A204.1 (cell line): ENCODE measurements around the gene ALDH18A1.

Experiments used
- FAIRE-seq: peaks from 2 replicates; lab custom pipeline; 2012; peaks lifted over from hg19 to GRCh38; lab: Jason Lieb, UNC

ALDH18A1 gene

DNA sequence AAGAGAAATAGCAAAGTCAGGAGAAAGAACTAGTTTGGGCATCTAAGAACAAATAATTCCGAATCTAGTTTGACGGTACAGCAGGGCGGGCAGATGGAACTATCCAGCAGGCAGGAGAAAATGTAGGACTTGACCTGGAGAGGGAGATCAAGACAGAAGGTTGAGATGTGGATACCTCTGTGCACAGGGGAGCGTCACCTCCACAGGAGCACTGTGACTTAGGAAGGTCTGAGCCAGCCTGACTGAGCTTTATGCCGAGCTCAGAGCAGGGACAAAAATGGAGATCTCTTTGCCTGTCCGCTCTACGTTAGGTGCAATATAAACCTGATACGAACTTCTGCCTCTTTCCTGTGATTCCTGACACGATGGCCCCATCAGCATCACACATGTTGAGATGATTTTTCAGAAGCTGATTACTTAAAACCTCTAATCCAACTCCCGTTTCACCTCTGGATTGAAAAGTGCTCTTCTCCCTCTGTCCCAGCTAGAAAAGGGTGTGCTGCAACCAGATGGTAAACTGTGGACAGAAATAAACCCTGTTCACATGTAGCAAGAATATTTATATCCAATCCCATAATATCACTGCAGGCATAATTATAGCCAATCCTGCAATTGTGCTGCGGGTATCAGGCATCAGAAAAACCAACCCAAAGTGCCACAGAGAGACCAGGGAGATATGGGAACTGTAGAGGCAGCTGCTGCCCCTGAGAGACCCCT lies 81.7 kb downstream of the ALDH18A1 start:
- FAIRE-seq = no peak

DNA sequence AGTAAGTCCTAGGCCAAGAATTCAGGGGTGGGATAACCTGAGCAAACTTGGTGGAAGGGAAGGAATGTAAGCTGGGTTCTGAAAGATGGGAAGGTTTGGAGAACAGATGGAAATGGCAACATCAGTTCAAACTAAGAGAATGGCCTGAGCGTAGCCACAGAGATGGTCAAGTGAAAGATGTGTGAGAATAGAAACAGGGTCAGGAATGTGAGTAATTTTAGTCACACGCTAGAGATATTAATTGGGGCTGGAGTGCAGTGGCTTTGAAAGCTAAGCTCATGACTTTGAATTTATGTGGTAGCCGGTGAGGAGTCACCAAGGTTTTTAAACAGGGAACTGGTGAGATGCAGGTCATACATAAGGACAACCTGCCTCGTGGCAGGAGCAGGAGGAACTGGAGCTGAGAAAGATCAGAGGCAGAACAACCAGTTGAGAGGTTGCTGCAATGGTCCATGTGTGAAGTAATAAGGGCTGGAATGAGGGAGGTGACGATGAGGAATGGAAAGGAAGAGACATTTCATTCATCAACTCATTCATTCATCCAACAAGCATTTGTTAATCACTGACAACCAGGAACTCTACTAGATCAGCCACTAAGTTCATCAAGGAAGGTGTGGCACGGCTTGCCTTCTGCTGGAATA lies 82.4 kb downstream of the ALDH18A1 start:
- FAIRE-seq = no peak

DNA sequence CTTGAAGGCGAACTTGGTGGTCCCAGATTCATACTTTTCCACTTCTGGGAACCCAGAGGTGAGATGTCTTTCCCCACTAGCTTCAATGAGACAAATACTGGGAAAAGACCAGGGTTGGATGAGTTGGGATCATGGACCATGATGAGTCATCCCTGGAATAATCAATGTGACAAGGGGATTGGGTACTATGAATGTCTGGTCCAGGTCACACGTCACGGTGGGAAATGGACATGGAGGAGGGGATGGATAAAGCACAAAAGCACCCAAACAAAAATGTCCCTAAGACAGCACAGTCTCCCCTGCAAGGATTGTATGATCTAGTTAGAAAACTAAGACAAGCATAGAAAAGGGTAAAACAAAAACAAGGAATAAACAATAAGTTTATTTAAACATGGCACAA lies 83.0 kb downstream of the ALDH18A1 start:
- FAIRE-seq = no peak

DNA sequence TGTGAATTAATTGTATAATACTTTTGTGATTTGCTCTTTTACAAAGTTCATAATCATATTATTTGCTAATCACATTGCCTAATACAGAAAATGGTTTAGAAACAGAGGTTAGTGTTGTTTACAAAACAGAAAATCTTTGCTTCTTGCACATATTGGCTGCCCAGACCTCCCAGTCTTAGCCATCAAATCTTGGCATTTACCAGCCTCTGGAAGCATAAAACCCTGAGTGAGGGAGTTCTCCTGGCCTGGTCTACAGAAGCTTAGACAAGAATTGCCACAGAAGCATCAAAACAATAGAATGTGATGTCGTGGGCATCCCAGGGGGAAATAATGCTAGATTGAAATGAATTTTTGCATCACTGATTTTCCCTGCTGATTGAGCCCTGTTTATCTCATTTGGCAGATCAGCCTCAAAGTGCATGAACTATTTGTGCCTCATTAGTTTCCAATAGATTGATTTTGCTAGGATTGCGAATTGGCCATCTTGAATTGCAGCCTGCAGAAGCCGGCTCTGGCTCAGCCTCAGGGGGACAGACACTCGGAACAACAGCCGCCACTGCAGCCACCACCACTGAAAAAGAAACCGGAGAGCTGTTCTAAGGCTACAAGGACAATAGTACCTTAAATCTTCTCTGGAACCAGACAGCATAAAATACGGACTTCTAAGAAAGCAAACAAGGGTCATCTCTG lies 84.2 kb downstream of the ALDH18A1 start:
- FAIRE-seq = no peak

DNA sequence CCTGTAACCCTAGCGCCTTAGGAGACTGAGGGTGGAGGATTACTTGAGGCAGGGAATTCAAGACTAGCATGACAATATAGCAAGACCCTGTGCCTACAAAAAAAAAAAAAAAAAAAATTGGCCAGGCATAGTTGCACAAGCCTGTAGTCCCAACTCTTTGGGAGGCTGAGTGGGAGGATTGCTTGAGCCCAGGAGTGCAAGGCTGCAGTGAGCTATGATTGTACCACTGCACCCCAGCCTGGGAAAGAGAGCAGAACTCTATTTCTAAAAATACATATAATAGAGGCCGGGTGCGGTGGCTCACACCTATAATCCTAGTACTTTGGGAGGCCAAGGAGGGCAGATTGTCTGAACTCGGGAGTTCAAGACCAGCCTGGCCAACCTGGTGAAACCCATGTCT lies 85.1 kb downstream of the ALDH18A1 start:
- no peak for FAIRE-seq

GRCh38 chr10:95569368-95569767 lies 87.1 kb downstream of the ALDH18A1 start:
- no peak for FAIRE-seq

DNA sequence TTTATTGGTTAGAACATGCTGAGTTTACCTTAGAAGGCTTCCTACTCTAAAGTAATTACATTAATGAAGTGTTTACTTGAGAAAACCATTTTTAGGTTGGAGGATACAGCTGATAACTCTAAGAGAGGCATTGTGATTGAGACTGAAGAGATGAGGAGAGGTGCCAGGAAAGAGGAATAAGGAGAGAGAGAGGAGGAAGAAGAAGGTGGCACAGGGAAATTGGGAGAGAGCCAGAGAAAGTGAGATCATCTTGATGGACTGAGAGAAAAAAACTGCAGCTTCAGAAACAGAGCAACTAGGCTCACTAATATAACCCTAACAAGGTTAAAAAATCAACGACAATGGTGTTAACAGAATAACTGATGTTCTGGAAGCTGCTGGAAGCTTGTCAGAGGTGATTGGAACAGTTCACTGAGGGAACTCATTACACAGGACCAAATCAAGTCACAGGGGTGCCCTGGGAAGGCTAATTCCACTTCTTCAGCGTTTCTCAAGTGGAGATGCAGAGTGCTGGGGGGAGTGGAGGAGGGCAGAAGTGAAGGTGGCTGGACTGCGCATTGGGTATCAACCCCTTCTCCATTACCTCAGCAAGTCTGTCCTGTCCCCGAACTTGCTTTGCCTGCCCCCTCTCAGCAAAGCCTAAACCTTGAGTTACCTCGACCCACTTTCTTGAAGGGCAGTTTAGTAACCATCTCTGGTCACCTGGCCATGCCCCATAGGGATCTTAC lies 88.4 kb downstream of the ALDH18A1 start:
- FAIRE-seq = no peak

DNA sequence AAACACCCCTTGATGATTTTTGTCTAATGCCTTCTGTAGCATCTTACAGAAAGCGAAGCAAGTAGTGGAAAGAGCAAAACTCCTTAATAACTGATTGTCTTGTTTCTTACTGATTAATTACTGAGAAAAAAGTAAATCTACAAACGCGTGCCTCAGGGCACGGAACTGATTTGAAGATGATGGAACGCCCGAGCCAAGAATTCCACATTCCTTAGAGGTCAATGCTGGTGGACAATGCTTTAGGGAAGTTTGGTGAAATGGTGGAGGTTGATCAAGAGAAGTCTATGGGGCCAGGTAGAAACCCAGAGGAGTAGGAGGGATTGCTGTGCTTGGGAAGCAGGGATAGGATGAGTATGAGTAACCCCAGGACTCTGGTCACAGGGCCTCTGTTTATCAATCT lies 90.4 kb downstream of the ALDH18A1 start:
- FAIRE-seq = no peak

GRCh38 chr10:95565336-95565735 lies 91.2 kb downstream of the ALDH18A1 start:
- FAIRE-seq = no peak

DNA sequence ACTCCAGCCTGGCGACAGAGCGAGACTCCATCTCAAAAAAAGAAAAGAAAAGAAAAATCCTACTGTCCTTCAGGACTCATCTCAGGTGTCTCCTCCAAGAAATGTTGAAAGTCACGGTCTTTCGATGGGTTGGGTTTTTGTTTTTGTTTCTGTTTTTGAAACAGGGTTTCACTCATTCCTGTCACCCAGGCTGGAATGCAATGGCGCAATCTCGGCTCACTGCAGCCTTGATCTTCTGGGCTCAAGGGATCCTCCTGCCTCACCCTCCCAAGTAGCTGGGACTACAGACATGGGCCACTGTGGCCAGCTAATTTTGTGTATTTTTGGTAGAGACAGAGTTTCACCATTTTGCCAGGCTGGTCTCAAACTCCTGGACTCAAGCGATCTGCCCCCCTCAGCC lies 92.2 kb downstream of the ALDH18A1 start:
- FAIRE-seq = no peak

- FAIRE-seq = no peak
Observed at GRCh38 chr10:95562341-95562965, 94.1 kb downstream of the ALDH18A1 start.

- FAIRE-seq = no peak
Observed at GRCh38 chr10:95561864-95562177, 94.7 kb downstream of the ALDH18A1 start.

GRCh38 chr10:95561177-95561863 lies 95.2 kb downstream of the ALDH18A1 start, which contains the start of gene SORBS1:
Gene SORBS1 (minus strand): TSS chr10:95561371. CDS start chr10:95441135, 120,236 bp downstream.
- peak; percentile 9 for FAIRE-seq

- FAIRE-seq = no peak
Observed at GRCh38 chr10:95560278-95561176, 96.0 kb downstream of the ALDH18A1 start.

GRCh38 chr10:95559896-95560277 lies 96.6 kb downstream of the ALDH18A1 start:
- FAIRE-seq = no peak

DNA sequence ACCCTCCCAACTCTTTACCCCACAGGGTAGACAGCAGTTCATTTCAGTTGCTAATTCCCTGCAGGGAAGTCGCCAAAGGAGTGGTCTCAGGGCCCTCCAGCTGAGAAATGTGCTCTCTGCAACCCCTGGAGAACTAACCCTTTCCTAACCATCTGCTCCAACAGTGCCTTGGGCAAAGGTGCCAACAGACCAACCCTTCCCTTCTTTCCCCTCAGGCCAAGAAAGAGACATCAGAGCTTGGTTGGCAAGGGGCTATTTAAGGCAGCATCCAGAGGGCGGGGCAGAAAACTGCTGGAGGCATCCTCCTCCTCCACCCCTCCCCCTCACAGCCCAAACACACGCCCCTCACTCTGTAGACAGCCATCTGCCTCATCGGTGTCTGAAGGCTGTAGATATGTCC lies 97.0 kb downstream of the ALDH18A1 start:
- FAIRE-seq = no peak

- no peak for FAIRE-seq
Observed at GRCh38 chr10:95558593-95559320, 97.8 kb downstream of the ALDH18A1 start.

DNA sequence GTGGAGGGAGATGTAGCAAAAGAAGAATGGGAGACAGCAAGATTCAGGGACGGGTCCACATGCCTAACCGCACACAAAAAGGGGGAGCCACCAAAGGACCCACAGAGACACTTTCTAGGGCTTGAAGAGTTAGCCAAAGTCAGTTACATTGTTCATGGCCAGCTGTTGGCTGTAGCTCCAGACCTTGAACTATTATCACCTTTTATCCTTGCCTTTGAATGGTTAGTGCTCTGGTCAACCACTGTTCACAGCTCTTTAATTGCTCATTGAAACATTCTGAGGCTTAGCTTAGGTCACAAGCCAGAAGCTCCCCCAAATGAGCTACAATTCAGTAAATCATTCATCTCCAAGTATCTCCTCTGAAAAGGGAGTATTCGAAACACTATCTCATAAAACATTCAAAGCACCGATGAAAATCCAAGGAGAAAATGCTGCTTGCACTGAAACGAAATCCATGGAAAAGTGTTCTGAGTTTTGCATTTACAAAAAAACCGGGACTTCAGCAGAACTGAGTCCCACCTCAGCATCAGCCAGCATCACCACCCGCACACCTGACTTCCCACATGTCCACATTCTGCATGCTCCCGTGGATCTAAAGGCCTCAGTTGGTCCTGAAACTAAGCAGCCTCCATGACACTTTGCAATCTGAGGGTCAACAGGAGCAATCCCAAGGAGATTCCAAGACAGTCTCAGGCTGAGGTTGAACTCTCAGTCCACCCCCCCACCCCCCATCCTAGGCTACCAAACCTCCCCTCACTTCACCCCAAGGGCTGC lies 99.3 kb downstream of the ALDH18A1 start:
- FAIRE-seq = no peak
